ENCODE data around the gene INPP5D. TPM values are rescaled to one million over a fixed set of nuclear protein-coding genes. Genes with fewer than 3 reads are reported as not detected.

INPP5D gene
- total RNA-seq, 1 donor from 2014 or later = 8.9 TPM

DNA sequence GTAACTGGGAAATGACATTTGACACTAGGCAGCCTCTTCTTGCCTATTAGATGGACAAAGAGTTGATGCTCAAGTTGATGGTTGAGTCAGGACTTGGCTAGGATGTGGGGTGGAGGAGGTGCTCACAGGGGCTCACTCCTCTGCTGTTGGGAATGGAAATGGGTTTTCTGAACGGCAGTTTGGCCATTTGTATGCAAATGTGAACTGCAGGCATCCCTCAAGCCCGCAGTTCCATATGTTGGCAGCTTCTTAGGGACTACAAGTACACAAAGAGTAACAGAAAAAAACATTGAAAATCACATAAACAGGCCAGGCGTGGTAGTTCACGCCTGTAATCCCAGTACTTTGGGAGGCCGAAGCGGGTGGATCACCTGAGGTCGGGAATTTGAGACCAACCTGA lies 80.8 kb downstream of the INPP5D start:
- Mint-ChIP-seq H3K27me3 (ENCODE audit: low read depth) (peaks cover 6% of the 10 kb centered on the region), H3K27ac (no peak overlapping the region), H3K4me1 (peaks cover 12% of the 10 kb centered on the region), H3K36me3 (no peaks in the 10 kb centered on the region), H3K4me3 (no peak overlapping the region), H3K9me3 (peaks cover 11% of the 10 kb centered on the region)
- TF ChIP-seq CTCF (IDR thresholded peaks at IDR 0.05; ENCODE audit: unreplicated experiment) = no peak
- DNase-seq (ENCODE audit: low spot score in 2 of 2, unreplicated experiment in 2 of 2) = no peak

DNA sequence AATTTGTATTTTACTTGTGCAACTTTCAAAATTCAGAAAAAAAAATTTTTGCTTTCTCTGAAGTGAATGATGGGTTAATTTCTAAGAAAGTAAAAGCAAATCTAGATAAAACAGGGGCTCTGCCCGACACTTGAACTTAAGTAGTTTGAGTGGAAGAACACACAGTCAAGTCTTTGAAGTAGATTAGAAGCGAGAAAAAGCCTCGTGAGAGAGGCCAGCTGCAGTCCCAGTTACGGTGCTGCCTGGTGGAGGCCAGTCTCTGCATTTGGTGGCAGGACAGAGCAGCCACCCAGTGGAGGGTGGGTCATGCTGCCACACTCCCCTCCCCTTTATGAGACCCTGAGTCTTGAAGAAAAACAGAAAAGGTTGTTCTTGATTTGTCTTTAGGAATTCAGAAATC lies 81.8 kb downstream of the INPP5D start:
- DNase-seq (ENCODE audit: low spot score in 2 of 2, unreplicated experiment in 2 of 2) = no peak
- no peaks in the 10 kb centered on the region for H3K36me3 Mint-ChIP-seq
- H3K27ac Mint-ChIP-seq = no peak overlapping the region
- H3K27me3 Mint-ChIP-seq (ENCODE audit: low read depth) = peaks cover 6% of the 10 kb centered on the region
- H3K4me1 Mint-ChIP-seq = peaks cover 12% of the 10 kb centered on the region
- no peak overlapping the region for H3K4me3 Mint-ChIP-seq
- no peak for TF ChIP-seq CTCF (IDR thresholded peaks at IDR 0.05; ENCODE audit: unreplicated experiment)
- peaks cover 7% of the 10 kb centered on the region for H3K9me3 Mint-ChIP-seq

DNA sequence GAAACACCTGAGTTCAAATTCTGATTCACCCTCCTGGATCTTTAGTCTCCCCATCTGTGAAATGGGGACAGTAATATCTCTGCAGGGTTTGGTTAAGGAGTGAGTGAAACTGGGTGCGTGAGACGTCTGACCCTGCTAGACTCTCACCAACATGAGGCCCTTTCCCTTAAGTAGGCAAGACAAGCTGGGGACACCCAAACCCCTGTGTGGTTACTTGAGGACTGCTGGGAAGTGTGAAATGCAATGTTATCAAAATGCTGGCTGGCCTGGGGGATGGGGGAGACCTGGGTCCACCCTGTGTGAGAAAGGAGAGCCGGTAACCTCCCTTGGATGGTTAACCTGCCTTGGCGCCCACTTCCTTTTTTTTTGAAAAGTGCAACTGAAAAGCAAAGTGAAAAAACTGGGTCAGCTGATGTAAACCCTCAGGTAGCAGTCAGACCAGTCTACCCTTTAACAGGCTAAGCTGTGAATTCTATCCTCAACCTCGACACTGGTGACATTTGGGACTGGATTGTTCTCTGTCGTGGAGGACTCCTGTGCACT lies 82.3 kb downstream of the INPP5D start:
- no peak overlapping the region for H3K4me3 Mint-ChIP-seq
- H3K4me1 Mint-ChIP-seq = peaks cover 12% of the 10 kb centered on the region

DNA sequence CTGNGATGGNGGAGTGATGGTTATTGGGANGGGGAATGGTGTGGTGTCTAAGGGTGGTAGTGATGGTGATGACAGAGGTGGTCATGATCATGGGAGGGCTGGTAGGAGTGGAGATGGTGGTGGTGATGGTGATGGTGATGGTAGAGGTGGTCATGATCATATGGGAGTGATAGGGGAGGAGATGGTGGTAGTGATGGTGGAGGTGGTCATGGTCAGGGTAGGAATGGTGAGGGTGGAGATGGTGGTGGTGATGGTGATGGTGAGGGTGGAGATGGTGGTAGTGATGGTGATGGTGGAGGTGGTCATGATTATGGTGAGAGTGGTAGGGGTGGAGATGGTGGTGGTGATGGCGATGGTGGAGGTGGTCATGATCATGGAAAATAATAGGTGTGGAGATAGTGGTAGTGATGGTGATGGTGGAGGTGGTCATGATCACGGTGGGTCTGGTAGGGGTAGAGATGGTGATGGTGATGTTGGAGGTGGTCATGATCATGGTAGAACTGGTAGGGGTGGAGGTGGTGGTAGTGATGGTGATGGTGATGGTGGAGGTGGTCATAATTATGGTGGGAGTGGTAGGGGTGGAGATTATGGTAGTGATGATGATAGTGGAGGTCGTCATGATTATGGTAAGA lies 83.7 kb downstream of the INPP5D start:
- Mint-ChIP-seq H3K4me3 (no peak overlapping the region), H3K36me3 (no peaks in the 10 kb centered on the region), H3K9me3 (peaks cover 7% of the 10 kb centered on the region), H3K27me3 (ENCODE audit: low read depth) (peaks cover 6% of the 10 kb centered on the region), H3K4me1 (peaks cover 12% of the 10 kb centered on the region), H3K27ac (no peak overlapping the region)
- TF ChIP-seq CTCF (IDR thresholded peaks at IDR 0.05; ENCODE audit: unreplicated experiment) = no peak
- no peak for DNase-seq (ENCODE audit: low spot score in 2 of 2, unreplicated experiment in 2 of 2)

More for the DNA sequence above, 82.3 kb downstream of the INPP5D start:
- no peak for TF ChIP-seq CTCF (IDR thresholded peaks at IDR 0.05; ENCODE audit: unreplicated experiment)
- Mint-ChIP-seq H3K27me3 (ENCODE audit: low read depth) (peaks cover 6% of the 10 kb centered on the region), H3K36me3 (no peaks in the 10 kb centered on the region), H3K27ac (no peak overlapping the region), H3K9me3 (peaks cover 7% of the 10 kb centered on the region)
- no peak for DNase-seq (ENCODE audit: low spot score in 2 of 2, unreplicated experiment in 2 of 2)

DNA sequence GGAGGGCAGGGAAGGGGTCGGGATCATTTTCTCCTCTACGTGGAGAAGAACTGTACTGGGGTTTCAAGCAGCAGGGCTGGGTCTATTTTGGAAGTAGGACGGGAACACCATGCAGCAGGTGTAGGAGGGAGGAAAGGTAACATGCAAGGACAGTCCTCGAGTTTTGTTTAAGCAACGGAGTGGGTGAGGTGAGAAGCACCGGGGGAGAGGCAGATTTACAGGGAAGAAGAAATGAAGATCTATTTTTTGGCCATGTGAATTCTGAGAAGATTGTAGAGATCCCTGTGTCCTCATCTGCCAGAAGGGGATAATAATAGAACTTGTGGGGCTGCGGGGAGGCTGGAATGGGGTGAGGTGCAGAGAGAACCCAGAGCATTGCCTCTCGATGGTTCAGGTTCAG lies 85.6 kb downstream of the INPP5D start:
- Mint-ChIP-seq H3K27me3 (ENCODE audit: low read depth) (peaks cover 10% of the 10 kb centered on the region), H3K36me3 (no peaks in the 10 kb centered on the region), H3K4me3 (no peak overlapping the region)

More for the DNA sequence above, 85.6 kb downstream of the INPP5D start:
- DNase-seq (ENCODE audit: low spot score in 2 of 2, unreplicated experiment in 2 of 2) = no peak
- Mint-ChIP-seq H3K9me3 (peaks cover 7% of the 10 kb centered on the region), H3K27ac (no peak overlapping the region), H3K4me1 (no peaks in the 10 kb centered on the region)
- TF ChIP-seq CTCF (IDR thresholded peaks at IDR 0.05; ENCODE audit: unreplicated experiment) = no peak
